ENCODE results near the gene C2CD5.

DNA sequence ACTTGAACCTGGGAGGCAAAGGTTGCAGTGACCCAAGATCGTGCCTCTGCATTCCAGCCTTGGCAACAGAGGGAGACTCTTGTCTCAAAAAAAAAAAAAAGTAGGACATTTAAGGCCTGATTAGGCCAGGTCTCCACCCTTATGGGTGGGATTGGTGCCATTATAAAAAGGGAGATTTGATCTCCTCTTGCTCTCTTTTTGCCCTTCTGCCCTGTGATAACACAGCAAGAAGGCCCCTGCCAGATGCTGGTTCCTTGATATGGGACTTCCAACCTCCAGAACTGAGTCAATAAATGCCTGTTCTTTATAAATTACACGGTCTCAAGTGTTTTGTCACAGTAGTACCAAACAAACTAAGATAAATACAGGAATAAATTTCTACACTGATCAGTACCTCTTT, 81.0 kb downstream of the C2CD5 start:
- TF ChIP-seq, protein P1, sequence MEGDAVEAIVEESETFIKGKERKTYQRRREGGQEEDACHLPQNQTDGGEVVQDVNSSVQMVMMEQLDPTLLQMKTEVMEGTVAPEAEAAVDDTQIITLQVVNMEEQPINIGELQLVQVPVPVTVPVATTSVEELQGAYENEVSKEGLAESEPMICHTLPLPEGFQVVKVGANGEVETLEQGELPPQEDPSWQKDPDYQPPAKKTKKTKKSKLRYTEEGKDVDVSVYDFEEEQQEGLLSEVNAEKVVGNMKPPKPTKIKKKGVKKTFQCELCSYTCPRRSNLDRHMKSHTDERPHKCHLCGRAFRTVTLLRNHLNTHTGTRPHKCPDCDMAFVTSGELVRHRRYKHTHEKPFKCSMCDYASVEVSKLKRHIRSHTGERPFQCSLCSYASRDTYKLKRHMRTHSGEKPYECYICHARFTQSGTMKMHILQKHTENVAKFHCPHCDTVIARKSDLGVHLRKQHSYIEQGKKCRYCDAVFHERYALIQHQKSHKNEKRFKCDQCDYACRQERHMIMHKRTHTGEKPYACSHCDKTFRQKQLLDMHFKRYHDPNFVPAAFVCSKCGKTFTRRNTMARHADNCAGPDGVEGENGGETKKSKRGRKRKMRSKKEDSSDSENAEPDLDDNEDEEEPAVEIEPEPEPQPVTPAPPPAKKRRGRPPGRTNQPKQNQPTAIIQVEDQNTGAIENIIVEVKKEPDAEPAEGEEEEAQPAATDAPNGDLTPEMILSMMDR (IDR thresholded peaks at IDR 0.05; ENCODE audit: insufficient read depth, low read length, poor library complexity, severe bottlenecking), result no peak
- TF ChIP-seq EZH2phosphoT487 (conservative IDR thresholded peaks at IDR 0.05; ENCODE audit: low read length), result no peak

Data from SU-DHL-6 (cell line).